COLO668 (cell line): Measurements from ENCODE around the gene GAA.

Experiments used
- DNase-seq: peaks from one replicate; lab custom pipeline; 2025; ENCODE audit not compliant: unreplicated experiment; lab: John Stamatoyannopoulos, UW

Gene GAA

GRCh38 chr17:80101011-80101945, at the start of gene GAA:
TSS of gene GAA (plus strand) at chr17:80101581. CDS start at chr17:80104587, 3,006 bp downstream.
- DNase-seq, result peak; percentile 89

GRCh38 chr17:80051681-80052080, 49.7 kb upstream of the GAA start:
- DNase-seq, result no peak

- no peak for DNase-seq
Measured at GRCh38 chr17:80053102-80053501, 48.3 kb upstream of the GAA start.

GRCh38 chr17:80055597-80055996, 45.8 kb upstream of the GAA start:
- no peak for DNase-seq

- DNase-seq, result no peak
Measured at GRCh38 chr17:80058311-80058955, 42.9 kb upstream of the GAA start.

GRCh38 chr17:80060644-80061043, 40.7 kb upstream of the GAA start:
- DNase-seq, result no peak

GRCh38 chr17:80061421-80061820, 40.0 kb upstream of the GAA start:
- DNase-seq, result no peak

- DNase-seq, result peak; percentile 4
Measured at GRCh38 chr17:80063830-80064585, 37.4 kb upstream of the GAA start.

- no peak for DNase-seq
Measured at GRCh38 chr17:80064696-80065095, 36.7 kb upstream of the GAA start.

GRCh38 chr17:80065478-80066170, 35.8 kb upstream of the GAA start:
- no peak for DNase-seq

- no peak for DNase-seq
Measured at GRCh38 chr17:80067393-80067986, 33.9 kb upstream of the GAA start.

- DNase-seq, result no peak
Measured at GRCh38 chr17:80068301-80069222, 32.8 kb upstream of the GAA start.

GRCh38 chr17:80070375-80071115, 30.8 kb upstream of the GAA start:
- DNase-seq, result no peak

GRCh38 chr17:80071116-80071841, 30.1 kb upstream of the GAA start:
- no peak for DNase-seq

- DNase-seq, result no peak
Measured at GRCh38 chr17:80072410-80072809, 29.0 kb upstream of the GAA start.

- no peak for DNase-seq
Measured at GRCh38 chr17:80080081-80080480, 21.3 kb upstream of the GAA start.

GRCh38 chr17:80081596-80081995, 19.8 kb upstream of the GAA start:
- DNase-seq, result peak; percentile 2
